ENCODE measurements around the gene SPATA4. TPM values are rescaled to one million over a fixed set of nuclear protein-coding genes. Genes with fewer than 3 reads are reported as not detected.
"Not testable (repeated sequence)": the region's sequence is repeated elsewhere in the genome, so short reads cannot be mapped to it uniquely, and the experiment has no call there.

The SPATA4 gene
- polyA plus RNA-seq, 1 experiment: 0.09 TPM

- Histone ChIP-seq H3K4me3 (ENCODE audit: low read depth, low read length) (no peak overlapping the region), H3K27ac (ENCODE audit: low read depth, low read length) (no peak overlapping the region), H3K9me3 (ENCODE audit: control insufficient read depth, insufficient read depth, low read length) (no peaks in the 10 kb centered on the region), H3K27me3 (ENCODE audit: control insufficient read depth, insufficient read depth, low read length) (no peaks in the 10 kb centered on the region)
- ChIA-PET POLR2A (no interaction called here), CTCF (no interaction called here)
- no peak for TF ChIP-seq CTCF (IDR thresholded peaks at IDR 0.05; ENCODE audit: low read depth, low read length)
- no peak for DNase-seq (ENCODE audit: low read depth, low spot score)
Observed at GRCh38 chr4:176223561-176223960, 28.2 kb upstream of the SPATA4 start.

GRCh38 chr4:176222149-176222548, 26.8 kb upstream of the SPATA4 start:
- no peaks in the 10 kb centered on the region for H3K27me3 ChIP-seq (ENCODE audit: control insufficient read depth, insufficient read depth, low read length)
- no peaks in the 10 kb centered on the region for H3K9me3 ChIP-seq (ENCODE audit: control insufficient read depth, insufficient read depth, low read length)
- H3K27ac ChIP-seq (ENCODE audit: low read depth, low read length): no peak overlapping the region
- H3K4me3 ChIP-seq (ENCODE audit: low read depth, low read length): no peak overlapping the region
- ChIA-PET CTCF (no interaction called here), POLR2A (no interaction called here)
- no peak for TF ChIP-seq CTCF (IDR thresholded peaks at IDR 0.05; ENCODE audit: low read depth, low read length)
- DNase-seq (ENCODE audit: low read depth, low spot score): no peak

GRCh38 chr4:176217510-176217909, 22.1 kb upstream of the SPATA4 start:
- no peak overlapping the region for H3K4me3 ChIP-seq (ENCODE audit: low read depth, low read length)
- CTCF ChIA-PET: no interaction called here
- DNase-seq (ENCODE audit: low read depth, low spot score): no peak
- no peaks in the 10 kb centered on the region for H3K9me3 ChIP-seq (ENCODE audit: control insufficient read depth, insufficient read depth, low read length)
- H3K27ac ChIP-seq (ENCODE audit: low read depth, low read length): no peak overlapping the region
- no peak for TF ChIP-seq CTCF (IDR thresholded peaks at IDR 0.05; ENCODE audit: low read depth, low read length)
- POLR2A ChIA-PET: no interaction called here
- H3K27me3 ChIP-seq (ENCODE audit: control insufficient read depth, insufficient read depth, low read length): no peaks in the 10 kb centered on the region

- DNase-seq (ENCODE audit: low read depth, low spot score); H3K27ac ChIP-seq (ENCODE audit: low read depth, low read length); H3K9me3 ChIP-seq (ENCODE audit: control insufficient read depth, insufficient read depth, low read length); H3K4me3 ChIP-seq (ENCODE audit: low read depth, low read length); H3K27me3 ChIP-seq (ENCODE audit: control insufficient read depth, insufficient read depth, low read length); POLR2A ChIA-PET; CTCF ChIA-PET: not testable (repeated sequence)
Observed at GRCh38 chr4:176212351-176212750, 17.0 kb upstream of the SPATA4 start.

- ChIA-PET CTCF (no interaction called here), POLR2A (no interaction called here)
- no peaks in the 10 kb centered on the region for H3K27me3 ChIP-seq (ENCODE audit: control insufficient read depth, insufficient read depth, low read length)
- no peak overlapping the region for H3K4me3 ChIP-seq (ENCODE audit: low read depth, low read length)
- no peak for TF ChIP-seq CTCF (IDR thresholded peaks at IDR 0.05; ENCODE audit: low read depth, low read length)
- H3K9me3 ChIP-seq (ENCODE audit: control insufficient read depth, insufficient read depth, low read length): no peaks in the 10 kb centered on the region
- no peak for DNase-seq (ENCODE audit: low read depth, low spot score)
- H3K27ac ChIP-seq (ENCODE audit: low read depth, low read length): no peak overlapping the region
Observed at GRCh38 chr4:176210579-176211296, 15.4 kb upstream of the SPATA4 start.
